SKM-1 treated with dmso at 0.1 percent for 144 hours (cell line): ENCODE measurements around the gene STXBP2.

Experiments
- DNase-seq: peaks from one replicate; lab custom pipeline; 2025; ENCODE audit not compliant: unreplicated experiment; lab: John Stamatoyannopoulos, UW

Gene STXBP2

GRCh38 chr19:7636691-7637373 is at the start of gene STXBP2:
TSS of gene STXBP2 (plus strand) at chr19:7637110. CDS start at chr19:7637150, 40 bp downstream.
- DNase-seq = peak; percentile 31

GRCh38 chr19:7589822-7590221 is 47.1 kb upstream of the STXBP2 start:
- DNase-seq = no peak

DNA sequence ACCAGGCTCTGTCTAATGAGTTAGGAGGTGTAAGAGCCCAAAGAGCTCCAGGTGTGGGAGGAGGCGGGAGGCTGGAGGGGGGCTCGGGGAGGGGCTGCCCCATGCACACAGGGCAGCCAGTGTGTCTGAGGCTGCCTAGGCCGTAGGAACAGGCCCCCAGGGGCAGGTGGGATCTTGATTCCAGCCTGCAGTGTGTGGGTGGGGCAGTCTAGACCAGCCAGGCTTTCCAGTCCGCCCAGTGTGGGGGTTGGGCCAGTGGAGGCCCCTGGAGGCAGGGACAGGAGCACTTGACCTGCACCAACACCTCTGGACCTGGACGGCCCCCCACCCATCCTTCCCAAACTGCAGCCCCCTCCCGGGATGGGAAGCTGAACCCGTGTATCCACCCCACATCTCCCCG is 46.7 kb upstream of the STXBP2 start:
- DNase-seq = no peak

DNA sequence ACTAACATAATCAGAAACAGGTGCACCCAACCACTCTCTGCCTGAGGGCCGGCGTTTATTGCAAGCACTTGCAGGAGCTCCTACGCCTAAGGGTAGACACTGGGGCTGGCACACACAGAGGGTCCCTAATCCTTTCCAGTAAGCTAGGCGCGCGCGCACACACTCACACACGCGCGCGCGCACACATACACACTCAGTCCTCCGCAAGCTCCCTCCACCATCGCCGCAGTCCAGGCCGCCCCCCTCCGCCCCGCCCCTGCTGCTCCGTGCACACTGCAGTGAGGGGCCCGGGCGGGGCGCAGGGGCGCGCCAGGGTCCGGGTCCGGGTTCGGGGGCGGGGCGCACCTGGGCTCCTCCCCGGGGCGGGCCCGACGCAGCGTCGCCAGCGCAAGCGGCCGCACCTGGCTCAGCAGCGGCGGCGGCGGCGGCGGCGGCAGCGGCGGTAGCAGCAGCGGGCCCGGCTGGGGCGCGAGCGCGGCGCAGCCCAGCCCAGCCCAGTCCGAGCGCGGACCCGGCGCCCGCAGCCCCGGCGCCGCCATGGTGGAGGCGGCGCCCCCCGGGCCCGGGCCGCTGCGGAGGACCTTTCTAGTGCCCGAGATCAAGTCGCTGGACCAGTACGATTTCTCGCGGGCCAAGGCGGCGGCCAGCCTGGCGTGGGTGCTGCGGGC is 41.3 kb upstream of the STXBP2 start, which contains the start of gene CAMSAP3:
Gene CAMSAP3 (plus strand): TSS at position 398 of the 668 bp plus-strand sequence. CDS start 140 bp downstream, at position 538.
- DNase-seq = no peak

DNA sequence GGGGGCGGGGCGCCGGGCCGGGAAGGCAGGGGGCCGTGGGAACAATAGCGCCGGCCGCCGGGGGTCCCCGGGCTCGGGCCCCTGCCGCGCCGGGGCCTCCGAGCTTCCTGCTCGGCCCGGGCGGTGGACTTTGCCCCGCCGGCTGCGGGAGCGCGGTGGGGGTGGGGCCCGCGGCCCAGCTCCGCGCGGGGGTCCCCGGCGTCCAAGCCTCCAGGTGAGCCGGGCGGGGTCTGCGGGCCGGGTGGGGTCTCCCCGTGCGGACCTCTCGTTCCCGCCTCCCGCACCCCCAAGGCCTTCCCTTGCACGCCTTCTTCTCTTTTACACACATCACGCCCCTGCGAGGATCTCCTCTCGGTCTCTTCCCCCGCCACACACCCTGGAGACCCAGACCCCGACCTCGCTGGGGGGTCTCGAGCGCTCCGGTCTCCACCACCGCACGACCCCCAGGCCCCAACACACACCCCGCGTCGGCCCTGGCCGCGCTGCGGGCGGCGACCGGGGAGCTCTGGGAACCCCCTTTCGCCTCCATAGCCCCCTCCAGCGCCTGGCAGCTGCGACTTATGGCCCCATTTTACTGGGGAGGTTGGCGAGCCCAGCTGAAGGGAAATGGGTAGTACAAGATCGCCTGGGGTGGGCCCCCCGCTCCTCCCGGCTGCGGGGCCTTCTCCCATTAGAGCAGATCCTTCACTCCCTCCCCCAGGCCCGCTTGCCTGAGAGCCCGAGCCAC is 40.5 kb upstream of the STXBP2 start:
- DNase-seq = no peak

DNA sequence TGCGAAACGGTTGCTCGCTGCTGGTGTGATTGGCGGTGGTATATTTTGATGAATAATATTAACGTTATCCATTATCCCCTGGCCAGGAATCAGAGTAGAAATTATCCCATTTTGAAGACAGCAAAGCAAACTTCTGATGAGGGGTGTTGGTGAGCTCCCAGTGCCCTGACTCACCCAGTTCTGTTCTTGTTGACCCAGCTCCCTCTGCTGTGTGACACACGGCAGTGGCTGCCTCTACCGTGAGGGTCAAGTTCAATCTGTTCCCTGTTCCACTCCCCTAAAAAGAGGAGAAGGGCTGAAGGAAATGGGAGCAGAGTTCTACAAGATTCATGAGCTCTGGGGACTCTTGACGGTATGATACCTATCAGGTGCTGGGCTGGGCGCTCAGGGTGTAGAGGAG is 39.2 kb upstream of the STXBP2 start:
- no peak for DNase-seq

GRCh38 chr19:7598180-7598579 is 38.7 kb upstream of the STXBP2 start:
- DNase-seq = no peak

GRCh38 chr19:7600721-7601120 is 36.2 kb upstream of the STXBP2 start:
- DNase-seq = no peak

- DNase-seq = no peak
These were observed 34.5 kb upstream of the STXBP2 start for GRCh38 chr19:7602240-7602934.

DNA sequence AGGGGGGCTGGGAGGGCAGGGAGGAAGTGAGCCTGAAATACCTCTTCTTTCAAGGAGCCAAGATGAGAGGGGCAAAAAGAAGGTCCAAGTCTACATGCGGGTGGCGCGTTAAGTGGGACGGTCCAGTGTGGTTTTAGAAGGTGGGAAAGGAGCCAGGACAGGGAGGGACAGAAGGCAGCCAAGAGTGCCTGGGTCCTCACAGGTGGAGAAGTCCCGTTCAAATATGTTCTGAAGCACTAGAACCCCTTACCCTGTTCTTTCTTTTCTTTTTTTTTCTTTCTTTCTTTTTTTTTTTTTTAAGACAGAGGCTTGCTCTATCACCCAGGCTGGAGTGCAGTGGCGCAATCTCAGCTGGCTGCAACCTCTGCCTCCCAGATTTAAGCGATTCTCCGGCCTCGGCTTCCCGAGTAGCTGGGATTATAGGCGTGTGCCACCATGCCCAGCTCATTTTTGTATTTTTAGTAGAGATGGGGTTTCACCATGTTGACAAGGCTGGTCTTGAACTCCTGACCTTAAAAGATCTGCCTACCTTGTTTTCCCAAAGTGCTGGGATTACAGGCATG is 33.9 kb upstream of the STXBP2 start:
- DNase-seq = no peak

GRCh38 chr19:7603919-7604318 is 33.0 kb upstream of the STXBP2 start:
- no peak for DNase-seq

- DNase-seq = peak; percentile 66
These were observed 31.3 kb upstream of the STXBP2 start for GRCh38 chr19:7605490-7606222.

- DNase-seq = no peak
These were observed 30.6 kb upstream of the STXBP2 start for GRCh38 chr19:7606289-7606688.

DNA sequence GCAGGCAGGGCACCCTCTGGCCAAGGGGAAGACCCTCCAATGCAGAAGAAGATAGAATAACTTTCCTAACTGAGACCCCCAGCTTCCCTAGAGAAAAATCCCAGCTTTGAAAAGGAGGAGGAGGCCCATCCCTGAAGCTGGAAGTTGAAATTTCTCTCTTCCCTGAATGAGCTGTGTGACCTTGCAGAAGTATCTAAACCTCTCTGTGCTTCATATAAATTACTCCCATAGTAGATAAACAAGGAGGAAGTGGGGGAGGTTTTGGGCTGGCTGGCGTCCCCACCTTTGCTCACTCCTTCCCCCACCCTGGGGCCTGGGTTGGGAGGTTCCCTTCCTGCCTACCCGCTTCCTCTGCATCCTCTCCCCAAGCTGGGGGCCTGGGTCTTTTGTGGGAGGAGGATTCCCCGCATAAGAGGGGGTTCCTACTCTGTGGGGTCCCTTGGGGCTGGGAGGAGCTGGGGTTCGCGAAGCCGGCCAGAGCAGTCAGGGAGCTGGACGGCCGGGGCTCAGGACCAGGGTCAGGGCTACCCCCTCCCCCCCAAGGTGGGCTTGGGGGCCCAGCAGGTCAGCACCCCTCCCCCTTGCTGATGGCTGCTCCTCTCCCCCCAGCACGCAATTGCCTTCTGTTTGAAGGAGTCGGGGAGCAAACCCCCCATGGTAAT is 29.6 kb upstream of the STXBP2 start:
- no peak for DNase-seq

GRCh38 chr19:7607874-7608560 is 28.9 kb upstream of the STXBP2 start:
- no peak for DNase-seq

GRCh38 chr19:7610491-7611240 is 26.2 kb upstream of the STXBP2 start:
- no peak for DNase-seq

GRCh38 chr19:7611541-7612279 is 25.2 kb upstream of the STXBP2 start:
- DNase-seq = no peak
